GM19023 (cell line): ENCODE measurements around the gene STOML1.

Experiments
- ATAC-seq: cut with Tn5 transposase; IDR thresholded peaks from one replicate; pipeline ENCODE4 v1.9.1; 2021; ENCODE audit warnings: mild to moderate bottlenecking, moderate library complexity; ENCODE audit not compliant: unreplicated experiment

STOML1 gene

GRCh38 chr15:74022706-74023470 lies 30.8 kb upstream of the STOML1 start:
- no peak for ATAC-seq

DNA sequence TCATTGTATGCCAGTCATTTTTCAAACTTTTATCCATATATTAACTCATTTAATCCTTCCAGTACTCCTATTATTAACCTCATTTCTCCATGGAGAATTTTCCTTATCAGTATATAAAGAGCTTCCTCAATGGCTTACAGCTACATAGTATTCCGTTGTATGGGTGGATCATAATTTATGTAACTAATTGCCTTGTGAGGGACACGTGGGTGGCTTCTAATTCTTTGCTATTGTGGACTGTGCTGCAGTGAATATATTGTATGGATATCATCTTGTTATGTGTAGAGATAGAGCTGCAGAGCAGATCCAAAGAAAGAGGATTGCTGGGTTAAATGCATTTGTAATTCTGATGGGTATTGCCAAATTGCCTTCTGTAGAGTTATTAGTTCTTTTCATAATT lies 27.6 kb upstream of the STOML1 start:
- no peak for ATAC-seq

DNA sequence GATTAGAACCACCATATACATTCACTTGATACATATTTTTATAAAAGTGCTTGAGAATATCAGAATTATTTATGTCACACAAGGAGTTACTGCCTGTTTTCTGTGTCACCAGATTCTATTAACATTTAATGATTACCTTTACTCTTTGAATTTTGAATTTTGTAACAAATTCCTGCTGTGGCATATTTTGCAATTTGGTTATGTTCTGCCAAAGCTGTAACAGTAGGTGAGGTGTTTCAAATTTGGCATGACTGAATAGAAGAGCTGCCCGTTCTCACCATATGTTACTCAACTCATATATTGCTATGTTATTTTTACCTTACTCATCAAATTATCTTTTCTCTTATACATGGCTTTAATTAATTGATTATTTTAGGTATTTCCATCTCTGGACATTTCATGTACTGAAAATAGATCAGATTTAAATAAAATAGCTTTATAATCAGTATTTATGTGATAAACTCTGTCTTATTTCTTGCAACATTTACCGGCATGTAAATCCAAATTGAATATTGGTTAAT lies 21.3 kb upstream of the STOML1 start:
- ATAC-seq = no peak

DNA sequence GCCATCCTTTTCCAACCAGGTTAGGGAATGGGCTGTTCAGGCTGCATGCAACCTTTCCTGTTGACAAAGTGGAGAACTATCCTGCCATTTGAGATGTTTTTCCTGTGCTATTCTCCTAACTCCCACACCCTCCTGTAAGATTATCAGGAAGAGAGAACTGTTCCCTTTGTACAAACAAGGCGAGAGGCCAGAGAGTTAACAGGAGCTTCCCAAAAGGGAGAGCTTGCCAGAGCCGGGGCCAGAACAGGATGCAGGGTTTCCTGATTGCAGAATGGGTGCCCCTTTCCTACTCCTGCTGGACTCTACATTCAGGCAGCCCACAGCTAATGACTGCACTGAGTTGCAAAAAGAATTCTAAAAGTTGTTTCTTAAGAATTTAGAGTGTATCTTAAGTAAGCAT lies 19.5 kb upstream of the STOML1 start:
- ATAC-seq = no peak

DNA sequence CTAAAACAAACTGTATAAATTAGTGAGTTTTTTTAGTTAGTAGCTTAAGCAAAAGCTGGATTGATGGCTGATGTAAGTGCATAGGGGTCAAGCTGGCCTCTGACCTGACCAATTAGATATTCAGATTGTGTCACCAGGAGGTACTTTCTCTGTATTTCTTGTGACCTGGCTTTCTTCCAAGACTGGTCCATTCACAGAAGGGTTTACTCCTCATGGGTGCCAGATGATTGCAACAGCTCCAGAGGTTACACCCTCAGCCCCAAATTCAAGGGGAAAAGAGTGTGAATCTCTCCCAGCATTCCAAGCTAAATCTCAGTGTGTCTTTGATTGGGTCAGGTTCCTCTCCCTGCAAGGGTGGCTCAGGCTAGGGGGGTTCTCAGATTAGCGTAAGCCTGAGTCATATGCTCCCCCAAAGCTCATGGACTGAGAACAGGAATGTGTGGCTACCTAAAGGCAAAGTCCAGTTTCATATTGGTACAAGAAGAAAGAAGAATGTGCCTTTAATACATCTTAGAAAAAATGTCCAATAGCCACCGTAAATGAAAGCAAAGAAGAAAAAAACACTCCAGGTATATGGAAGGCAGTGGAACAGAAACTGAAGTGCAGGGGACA lies 18.9 kb upstream of the STOML1 start:
- no peak for ATAC-seq

DNA sequence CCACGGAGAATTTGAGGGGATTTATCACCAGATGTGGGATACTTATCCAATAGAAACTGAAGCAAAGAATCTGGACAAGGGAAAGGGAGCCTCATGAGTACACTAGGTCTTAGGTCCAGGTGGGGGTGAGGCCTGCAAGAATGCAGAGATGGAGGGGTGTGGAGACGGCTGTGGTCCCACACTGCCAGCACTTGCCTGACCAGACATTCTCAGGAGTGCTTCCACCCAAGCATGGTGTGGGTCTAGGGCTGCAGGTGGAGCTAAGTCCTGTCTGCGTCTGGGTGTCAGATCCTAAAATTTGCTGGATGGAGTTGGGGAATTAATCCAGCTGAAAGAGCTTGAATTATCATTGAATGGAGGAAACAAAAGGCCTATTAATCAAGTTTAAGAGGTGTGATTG lies 16.8 kb upstream of the STOML1 start:
- no peak for ATAC-seq

GRCh38 chr15:74007820-74008371 lies 15.8 kb upstream of the STOML1 start:
- no peak for ATAC-seq

GRCh38 chr15:74006774-74007639 lies 14.9 kb upstream of the STOML1 start:
- ATAC-seq = no peak

- ATAC-seq = no peak
These were observed 5.9 kb upstream of the STOML1 start for GRCh38 chr15:73997986-73998385.

- ATAC-seq = no peak
These were observed 4.8 kb upstream of the STOML1 start for GRCh38 chr15:73996939-73997338.

- no peak for ATAC-seq
These were observed 4.2 kb upstream of the STOML1 start for GRCh38 chr15:73996267-73996666.

DNA sequence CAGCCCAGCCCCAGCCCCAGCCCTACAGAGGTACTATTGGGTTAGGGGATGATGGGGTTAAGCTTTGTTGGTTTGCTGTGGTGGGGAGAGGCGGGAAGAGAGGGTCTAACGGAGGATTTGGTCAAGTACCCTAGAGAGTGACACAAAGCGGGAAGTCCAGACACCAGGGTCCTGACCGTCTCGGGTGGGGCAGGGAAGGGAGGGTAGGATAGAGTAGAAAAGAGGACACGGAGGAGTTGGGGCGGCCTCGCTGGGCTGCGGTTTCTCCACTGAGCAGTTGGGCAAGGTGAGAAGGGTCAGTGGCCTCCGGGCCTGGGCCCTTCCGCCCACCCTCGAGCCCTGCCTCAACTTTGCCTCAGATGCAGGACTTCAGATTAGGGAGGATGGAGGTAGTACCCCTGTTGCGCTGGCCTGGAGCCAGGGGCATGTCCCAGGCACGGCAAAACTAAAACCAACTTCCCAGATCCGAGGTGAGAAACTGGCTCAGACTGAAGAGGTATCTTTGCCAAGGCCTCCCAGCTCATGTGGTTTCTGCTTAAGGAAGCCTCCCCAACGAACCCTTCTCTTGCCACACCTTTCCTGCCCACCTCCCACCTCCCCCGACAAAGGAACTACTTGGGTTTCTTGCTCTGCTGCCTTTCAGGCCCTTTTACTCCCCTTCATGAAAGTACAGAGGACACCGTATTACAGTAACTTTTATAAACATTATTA lies 3.0 kb upstream of the STOML1 start:
- ATAC-seq = no peak

GRCh38 chr15:73994413-73994883 lies 2.4 kb upstream of the STOML1 start, which contains the start of gene PML:
TSS of gene PML (plus strand) at chr15:73994716. CDS start at chr15:73994813, 97 bp downstream.
- peak; percentile 72 for ATAC-seq

DNA sequence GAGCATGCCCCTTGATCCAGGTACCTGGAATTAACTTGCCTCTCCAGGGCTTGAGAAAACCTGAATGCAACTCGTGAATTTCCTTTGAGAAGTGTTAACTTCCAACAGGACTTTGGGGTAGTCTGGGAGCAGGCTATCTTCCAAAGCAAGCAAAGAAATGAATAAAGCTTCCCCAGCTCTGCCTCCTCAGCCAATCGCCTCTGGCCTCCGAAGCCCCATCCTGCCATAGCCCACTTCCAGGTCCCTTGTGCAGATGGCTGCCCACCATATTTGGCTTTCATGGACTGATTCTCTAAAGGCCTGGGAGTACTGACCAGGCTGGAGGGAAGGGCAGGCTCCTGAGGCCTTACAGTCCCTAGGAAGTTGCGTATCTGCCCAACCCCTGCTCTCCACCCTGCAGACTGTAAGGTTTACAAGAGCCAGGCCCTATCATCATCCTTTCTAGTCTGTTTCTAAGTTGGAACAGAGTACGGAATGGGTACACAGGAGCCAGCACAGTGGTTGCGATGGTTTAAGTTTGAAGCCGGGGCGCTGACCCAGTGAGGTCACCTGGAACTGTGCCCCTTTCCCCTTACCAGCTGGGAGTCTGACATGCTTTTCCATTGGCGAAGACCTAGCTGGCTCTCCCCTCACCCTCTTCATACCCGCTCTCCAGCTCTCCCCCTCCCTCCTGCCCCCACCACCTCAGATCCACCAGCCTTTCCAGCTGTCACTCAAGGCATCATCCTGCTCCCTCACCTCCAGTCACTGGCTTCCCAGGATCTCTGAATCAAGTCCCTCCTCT lies 1.3 kb upstream of the STOML1 start:
- ATAC-seq = no peak

DNA sequence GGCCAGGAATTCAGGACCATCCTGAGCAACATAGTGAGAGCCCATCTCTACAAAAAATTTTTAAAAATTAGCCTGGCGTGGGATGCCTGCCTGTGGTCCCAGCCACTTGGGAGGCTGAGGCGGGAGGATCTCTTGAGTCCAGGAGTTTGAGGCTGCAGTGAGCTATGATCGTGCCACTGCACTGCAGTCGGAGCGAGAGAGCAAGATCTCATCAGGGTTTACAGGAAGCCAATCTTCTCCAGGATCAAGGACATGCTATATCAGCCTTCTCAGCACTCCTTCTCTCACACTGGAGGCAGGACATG lies 451 bp upstream of the STOML1 start:
- no peak for ATAC-seq

DNA sequence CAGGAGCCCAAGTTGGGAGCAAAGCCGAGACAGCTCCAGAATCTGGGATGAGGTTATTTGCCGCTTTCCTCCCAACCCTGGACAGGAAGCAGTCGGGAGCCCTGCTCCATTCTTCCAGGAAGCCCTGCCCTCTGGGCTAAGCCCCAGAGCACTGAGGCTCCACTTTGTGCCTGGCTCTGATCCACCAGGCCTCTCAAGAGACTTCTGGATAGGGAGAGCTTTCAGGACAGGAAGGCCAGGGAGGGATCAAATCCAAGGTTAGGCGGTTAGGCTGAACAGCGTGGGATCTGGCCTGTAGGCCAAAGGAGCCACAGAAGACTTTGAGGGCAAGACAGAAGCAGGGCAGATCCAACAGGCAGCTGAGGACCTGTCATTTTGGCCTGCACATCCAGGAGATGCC lies 835 bp downstream of the STOML1 start:
- ATAC-seq = no peak

DNA sequence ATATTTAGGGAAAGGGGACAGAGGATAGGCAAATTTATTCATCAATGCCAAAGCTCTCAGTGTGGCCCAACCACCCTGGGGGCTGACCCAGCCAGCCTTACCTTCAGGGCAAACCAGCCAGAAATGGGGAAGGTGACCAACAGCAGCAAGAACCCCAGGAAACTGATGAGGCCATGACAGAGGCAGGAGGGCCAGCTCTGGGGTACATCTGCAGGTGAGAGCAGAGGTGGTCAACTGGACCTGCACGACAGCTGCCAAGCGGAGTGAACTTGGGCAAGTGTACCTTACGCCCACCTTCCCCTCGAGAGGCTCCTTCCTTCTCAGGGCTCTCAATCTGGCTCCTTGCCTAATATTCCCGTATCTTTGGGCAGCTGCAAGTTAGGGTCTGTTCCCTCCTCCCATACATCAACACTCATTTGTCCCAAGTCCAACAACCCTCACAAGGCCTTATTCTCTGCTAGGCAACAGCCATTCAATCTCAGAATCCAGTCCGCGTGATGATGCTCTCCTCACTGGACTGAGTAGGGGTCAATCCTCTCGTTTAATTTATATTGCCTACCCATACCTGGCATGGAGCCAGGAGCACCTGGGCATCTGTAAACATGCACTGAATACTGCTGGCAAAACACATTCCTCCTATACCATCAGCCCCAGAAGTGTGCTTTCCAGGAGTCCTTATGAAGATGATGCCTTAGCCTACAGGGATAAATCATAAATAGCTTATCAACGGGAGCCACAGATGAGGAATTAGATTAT lies 1.7 kb downstream of the STOML1 start:
- ATAC-seq = no peak

GRCh38 chr15:73989001-73989798 lies 2.9 kb downstream of the STOML1 start:
- no peak for ATAC-seq
